Measurements from ENCODE around the gene MTA1.

Gene MTA1

GRCh38 chr14:105439710-105440553 is 20.3 kb downstream of the MTA1 start:
- no peak overlapping the region for H3K4me3 ChIP-seq
- no peak for TF ChIP-seq Cebpa-rat (IDR thresholded peaks at IDR 0.05)
- H3K9ac ChIP-seq = no peak overlapping the region
- H3K27ac ChIP-seq = no peak overlapping the region
- peaks cover 97% of the 10 kb centered on the region for H4K20me1 ChIP-seq
- H3K9me3 ChIP-seq = peaks cover 18% of the 10 kb centered on the region
- no peak overlapping the region for H3K4me2 ChIP-seq
- H3K36me3 ChIP-seq = peaks cover 83% of the 10 kb centered on the region
- H3K4me1 ChIP-seq = peaks cover 71% of the 10 kb centered on the region
- no peaks in the 10 kb centered on the region for H3K27me3 ChIP-seq

GRCh38 chr14:105440554-105440900 is 20.9 kb downstream of the MTA1 start:
- H4K20me1 ChIP-seq = peaks cover 97% of the 10 kb centered on the region
- TF ChIP-seq Cebpa-rat (IDR thresholded peaks at IDR 0.05) = no peak
- H3K36me3 ChIP-seq = peaks cover 79% of the 10 kb centered on the region

GRCh38 chr14:105440992-105441391 is 21.4 kb downstream of the MTA1 start:
- Histone ChIP-seq H3K9me3 (peaks cover 9% of the 10 kb centered on the region; the same call in 1 of the 2 replicates), H3K36me3 (peaks cover 79% of the 10 kb centered on the region), H4K20me1 (peaks cover 97% of the 10 kb centered on the region)

More at GRCh38 chr14:105440554-105440900, 20.9 kb downstream of the MTA1 start:
- Histone ChIP-seq H3K4me3 (no peak overlapping the region), H3K4me2 (no peak overlapping the region), H3K9me3 (peaks cover 12% of the 10 kb centered on the region), H3K9ac (no peak overlapping the region), H3K27me3 (no peaks in the 10 kb centered on the region), H3K4me1 (peaks cover 71% of the 10 kb centered on the region), H3K27ac (no peak overlapping the region)

GRCh38 chr14:105442125-105442524 is 22.5 kb downstream of the MTA1 start:
- Histone ChIP-seq H4K20me1 (peaks cover 97% of the 10 kb centered on the region), H3K4me1 (peaks cover 71% of the 10 kb centered on the region), H3K27me3 (no peaks in the 10 kb centered on the region), H3K4me3 (no peak overlapping the region), H3K36me3 (peaks cover 78% of the 10 kb centered on the region), H3K27ac (no peak overlapping the region), H3K9me3 (0 out of 2 replicates have a peak, but pooled peaks cover under 1% of the 10 kb centered on the region), H3K4me2 (no peak overlapping the region), H3K9ac (no peak overlapping the region)
- TF ChIP-seq Cebpa-rat (IDR thresholded peaks at IDR 0.05) = no peak

More at GRCh38 chr14:105440992-105441391, 21.4 kb downstream of the MTA1 start:
- Histone ChIP-seq H3K4me1 (peaks cover 71% of the 10 kb centered on the region), H3K4me2 (no peak overlapping the region), H3K27ac (no peak overlapping the region), H3K4me3 (no peak overlapping the region), H3K27me3 (no peaks in the 10 kb centered on the region), H3K9ac (no peak overlapping the region)
- no peak for TF ChIP-seq Cebpa-rat (IDR thresholded peaks at IDR 0.05)

GRCh38 chr14:105442834-105443233 is 23.2 kb downstream of the MTA1 start:
- Histone ChIP-seq H3K27ac (no peak overlapping the region), H4K20me1 (peaks cover 97% of the 10 kb centered on the region), H3K36me3 (peaks cover 78% of the 10 kb centered on the region), H3K9ac (no peak overlapping the region), H3K27me3 (no peaks in the 10 kb centered on the region), H3K4me2 (no peak overlapping the region), H3K4me1 (peaks cover 71% of the 10 kb centered on the region), H3K4me3 (no peak overlapping the region), H3K9me3 (no peaks in the 10 kb centered on the region)
- no peak for TF ChIP-seq Cebpa-rat (IDR thresholded peaks at IDR 0.05)

- Histone ChIP-seq H3K36me3 (peaks cover 74% of the 10 kb centered on the region), H3K27me3 (no peaks in the 10 kb centered on the region), H3K9me3 (no peaks in the 10 kb centered on the region), H4K20me1 (peaks cover 97% of the 10 kb centered on the region), H3K9ac (0 out of 2 replicates have a peak overlapping the region, but pooled peaks have one; percentile 41), H3K27ac (no peak overlapping the region), H3K4me3 (peak overlapping the region; percentile 35; the same call in 1 of the 2 replicates), H3K4me2 (peak overlapping the region; percentile 90), H3K4me1 (peaks cover 69% of the 10 kb centered on the region)
- no peak for TF ChIP-seq Cebpa-rat (IDR thresholded peaks at IDR 0.05)
Observed at GRCh38 chr14:105444859-105445258, 25.2 kb downstream of the MTA1 start.

- H3K4me2 ChIP-seq = peak overlapping the region; percentile 90
- H3K4me1 ChIP-seq = peaks cover 65% of the 10 kb centered on the region
- peak overlapping the region; percentile 35; the same call in 1 of the 2 replicates for H3K4me3 ChIP-seq
- H3K9me3 ChIP-seq = no peaks in the 10 kb centered on the region
- H3K27ac ChIP-seq = 0 out of 2 replicates have a peak overlapping the region, but pooled peaks have one; percentile 38
- H3K9ac ChIP-seq = peak overlapping the region; percentile 72
- TF ChIP-seq Cebpa-rat (IDR thresholded peaks at IDR 0.05) = no peak
- peaks cover 74% of the 10 kb centered on the region for H3K36me3 ChIP-seq
- H4K20me1 ChIP-seq = peaks cover 97% of the 10 kb centered on the region
- no peaks in the 10 kb centered on the region for H3K27me3 ChIP-seq
Observed at GRCh38 chr14:105445290-105445689, 25.7 kb downstream of the MTA1 start.

- H3K36me3 ChIP-seq = peaks cover 74% of the 10 kb centered on the region
- H3K9ac ChIP-seq = peak overlapping the region; percentile 72; the same call in 1 of the 2 replicates
- peaks cover 97% of the 10 kb centered on the region for H4K20me1 ChIP-seq
- no peak for TF ChIP-seq Cebpa-rat (IDR thresholded peaks at IDR 0.05)
- H3K27ac ChIP-seq = peak overlapping the region; percentile 38; the same call in 1 of the 2 replicates
- peaks cover 56% of the 10 kb centered on the region for H3K4me1 ChIP-seq
- H3K4me3 ChIP-seq = no peak overlapping the region
- no peaks in the 10 kb centered on the region for H3K27me3 ChIP-seq
- H3K9me3 ChIP-seq = no peaks in the 10 kb centered on the region
- H3K4me2 ChIP-seq = peak overlapping the region; percentile 90
Observed at GRCh38 chr14:105445901-105446845, 26.5 kb downstream of the MTA1 start.

- peak overlapping the region; percentile 3; the same call in 1 of the 2 replicates for H3K27ac ChIP-seq
- peaks cover 78% of the 10 kb centered on the region for H3K36me3 ChIP-seq
- peak overlapping the region; percentile 90 for H3K4me2 ChIP-seq
- no peaks in the 10 kb centered on the region for H3K27me3 ChIP-seq
- no peaks in the 10 kb centered on the region for H3K9me3 ChIP-seq
- no peak for TF ChIP-seq Cebpa-rat (IDR thresholded peaks at IDR 0.05)
- H3K9ac ChIP-seq = 0 out of 2 replicates have a peak overlapping the region, but pooled peaks have one; percentile 24
- H3K4me1 ChIP-seq = peaks cover 55% of the 10 kb centered on the region
- peaks cover 100% of the 10 kb centered on the region for H4K20me1 ChIP-seq
- no peak overlapping the region for H3K4me3 ChIP-seq
Observed at GRCh38 chr14:105446971-105447370, 27.3 kb downstream of the MTA1 start.

All from BLaER1 (cell line).